HUDEP-2 (cell line): Measurements from ENCODE around the gene RALY.
"Not testable (repeated sequence)": the region's sequence is repeated elsewhere in the genome, so short reads cannot be mapped to it uniquely, and the experiment has no call there.

Experiments used
- DNase-seq, 76 experiments: peaks; one replicate each; lab custom pipeline; 2025; ENCODE audit not compliant: unreplicated experiment in 76 of 76; lab: John Stamatoyannopoulos, UW

The RALY gene

DNA sequence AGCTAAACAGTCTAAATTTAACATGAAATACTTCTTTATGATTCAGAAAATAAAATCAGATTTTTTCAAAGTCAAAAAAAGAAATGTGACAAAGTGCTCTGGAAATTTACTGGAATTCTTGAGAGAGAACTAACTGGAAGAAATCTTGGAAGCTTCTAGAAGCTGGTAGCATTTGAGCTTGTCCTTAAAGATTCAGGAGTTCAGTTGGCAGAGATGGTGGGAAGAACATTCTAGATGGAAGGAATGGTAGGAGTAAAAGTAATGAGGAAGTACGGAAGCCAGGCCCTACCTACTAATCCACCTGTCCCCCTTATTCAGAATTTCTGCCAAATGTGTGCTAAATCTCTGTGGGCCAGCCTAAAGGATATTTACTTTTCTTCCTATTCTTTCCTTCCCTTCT lies 21.2 kb downstream of the RALY start:
- DNase-seq = no peak

DNA sequence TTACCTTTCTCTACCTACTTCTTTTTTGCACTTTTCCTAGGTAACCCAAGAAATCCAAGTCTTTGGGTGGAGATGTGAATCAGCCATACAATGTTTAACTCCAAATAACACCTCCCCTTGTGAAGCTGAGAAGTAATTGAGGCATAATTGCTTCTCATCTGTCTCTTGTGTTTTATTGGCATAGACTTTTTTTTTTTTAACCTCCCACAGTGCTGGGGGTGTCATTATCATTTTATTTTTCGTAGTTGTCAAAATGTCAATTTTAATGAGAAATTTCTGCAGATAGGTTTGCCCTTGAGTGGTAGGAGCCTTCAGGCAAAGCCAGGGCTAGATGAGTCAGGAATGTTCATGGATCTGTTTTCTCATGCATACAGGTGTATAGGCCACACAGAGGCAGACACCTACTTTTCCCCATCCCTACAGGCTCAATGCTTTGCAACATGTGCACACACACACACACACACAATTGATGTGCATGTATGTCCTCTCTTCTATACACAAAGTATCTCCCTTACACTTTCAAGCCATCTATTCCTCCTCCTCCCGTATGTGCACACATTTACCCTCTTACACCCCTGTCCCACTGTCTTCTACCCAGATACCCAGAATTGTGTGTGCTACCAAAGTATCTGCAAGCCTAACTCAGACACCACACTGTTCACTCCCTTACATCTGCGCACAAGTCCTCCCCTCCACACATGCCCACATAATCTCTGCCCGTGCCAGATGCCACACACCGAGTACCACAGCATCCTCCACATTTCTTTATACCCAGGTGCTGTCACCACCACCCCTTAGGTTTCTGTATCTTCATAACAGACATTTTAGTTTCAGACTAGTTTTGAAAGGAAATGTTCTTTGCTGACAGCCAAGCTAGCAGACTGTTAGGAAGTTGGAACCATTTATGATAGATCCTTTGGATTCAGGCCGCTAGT lies 22.0 kb downstream of the RALY start:
- DNase-seq = no peak

DNA sequence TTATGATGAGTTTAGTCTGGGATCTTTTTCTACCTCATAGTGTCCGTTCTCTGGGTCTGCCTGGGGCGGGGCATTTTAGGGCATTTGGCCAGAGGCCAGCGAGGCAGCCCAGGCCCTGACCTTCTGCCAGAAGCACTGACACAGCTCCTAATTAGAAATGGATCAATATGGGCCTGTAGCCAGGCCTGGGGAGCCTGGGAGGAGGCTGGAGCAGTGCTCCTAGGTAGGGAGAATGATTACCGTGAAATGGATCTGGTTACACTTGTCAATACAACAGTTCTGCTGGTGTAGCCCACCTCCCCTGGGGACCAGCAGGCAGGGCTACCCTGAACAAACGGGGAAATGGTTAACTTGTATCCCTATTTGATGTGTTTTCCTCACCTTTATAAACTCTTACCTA lies 23.0 kb downstream of the RALY start:
- peak in 22 of 76 experiments; percentile 6 to 37 (median 18) for DNase-seq

GRCh38 chr20:34017610-34018009 lies 23.9 kb downstream of the RALY start:
- DNase-seq = no peak

- DNase-seq = no peak
Observed at GRCh38 chr20:34018166-34018565, 24.5 kb downstream of the RALY start.

- DNase-seq = peak in 18 of 76 experiments; percentile 8 to 42 (median 16)
Observed at GRCh38 chr20:34022151-34022838, 28.6 kb downstream of the RALY start.

DNA sequence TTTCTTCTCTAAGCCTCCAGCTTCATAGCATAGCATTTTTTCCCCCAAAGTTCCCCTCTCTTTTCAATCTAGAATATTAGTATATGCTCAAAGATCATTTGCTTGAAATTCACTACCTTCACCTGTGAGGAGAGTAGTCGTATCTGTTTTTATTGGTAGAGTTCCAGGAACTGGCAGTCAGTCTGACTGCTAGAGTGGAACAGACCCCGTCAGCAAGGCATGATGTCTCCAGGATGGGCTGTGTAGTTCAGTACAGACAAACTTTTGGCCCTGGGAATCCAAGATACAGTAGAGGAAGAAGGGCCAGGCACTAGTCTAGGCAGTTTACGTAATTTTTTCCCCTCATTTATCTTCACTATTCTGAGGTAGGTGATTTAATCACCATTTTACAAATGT lies 29.1 kb downstream of the RALY start:
- DNase-seq = no peak

DNA sequence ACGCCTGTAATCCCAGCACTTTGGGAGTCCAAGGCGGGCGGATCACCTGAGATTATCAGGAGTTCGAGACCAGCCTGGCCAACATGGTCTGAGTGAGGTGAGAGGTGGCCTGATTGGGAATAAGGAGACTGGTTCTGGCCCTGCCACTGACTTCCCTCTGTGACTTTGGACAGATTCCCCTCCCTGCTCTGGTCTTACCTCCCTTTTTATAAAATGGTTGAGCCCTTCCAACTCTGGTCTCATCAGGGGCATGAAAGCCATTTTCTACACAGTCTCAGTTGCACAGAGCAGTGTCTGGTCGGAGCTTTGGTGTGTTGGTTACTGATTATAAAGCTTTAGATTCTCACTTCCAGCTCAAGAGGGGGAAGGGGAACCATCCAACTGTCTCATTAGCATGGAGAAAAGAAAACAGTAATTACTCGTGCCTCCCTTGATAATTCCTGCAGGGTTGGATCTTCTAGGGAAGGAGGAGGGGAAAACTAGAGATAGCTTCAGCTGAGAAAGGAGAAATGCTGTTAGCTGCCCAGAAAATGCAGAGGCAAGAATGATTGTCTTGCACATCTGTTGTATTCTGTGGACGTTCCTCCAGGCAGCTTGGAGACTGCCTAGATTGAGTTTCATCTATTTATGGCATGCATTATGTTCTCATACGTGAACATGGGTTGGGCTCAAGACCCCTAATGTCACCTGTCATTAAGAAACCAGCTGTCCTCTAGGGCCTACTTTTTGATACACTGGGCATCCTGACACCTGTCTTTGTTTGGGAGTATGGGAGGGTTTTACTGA lies 30.4 kb downstream of the RALY start:
- no peak for DNase-seq

GRCh38 chr20:34024723-34025351 lies 31.1 kb downstream of the RALY start:
- no peak for DNase-seq

GRCh38 chr20:34028013-34028412 lies 34.3 kb downstream of the RALY start:
- not testable (repeated sequence) for DNase-seq

GRCh38 chr20:34029415-34029814 lies 35.7 kb downstream of the RALY start:
- DNase-seq = no peak

DNA sequence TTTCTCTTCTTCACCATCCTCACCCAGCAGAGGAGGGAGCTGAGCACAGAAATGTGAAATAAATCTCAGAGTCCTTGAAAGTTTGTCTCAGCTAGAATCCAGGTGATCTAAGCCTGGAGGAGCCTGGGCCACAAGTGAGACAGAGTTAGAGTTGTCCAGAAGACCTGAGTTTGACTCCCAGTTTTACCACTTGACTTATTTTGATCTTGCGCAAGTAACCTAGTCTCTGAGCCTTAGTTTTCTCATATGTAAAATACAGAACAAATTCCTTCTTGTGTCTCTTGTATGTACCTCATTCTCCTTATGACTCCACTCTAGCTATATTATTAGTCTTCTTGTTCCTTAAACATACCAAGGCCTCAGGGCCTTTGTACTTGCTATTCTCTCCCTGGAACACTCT lies 36.7 kb downstream of the RALY start:
- DNase-seq = no peak

- DNase-seq = no peak
Observed at GRCh38 chr20:34033903-34034302, 40.2 kb downstream of the RALY start.

- peak in 32 of 76 experiments; percentile 4 to 60 (median 19) for DNase-seq
Observed at GRCh38 chr20:34037121-34037520, 43.4 kb downstream of the RALY start.

GRCh38 chr20:34037767-34038166 lies 44.1 kb downstream of the RALY start:
- no peak for DNase-seq

GRCh38 chr20:34040300-34040995 lies 46.7 kb downstream of the RALY start:
- no peak for DNase-seq

- no peak for DNase-seq
Observed at GRCh38 chr20:34041226-34041625, 47.5 kb downstream of the RALY start.

DNA sequence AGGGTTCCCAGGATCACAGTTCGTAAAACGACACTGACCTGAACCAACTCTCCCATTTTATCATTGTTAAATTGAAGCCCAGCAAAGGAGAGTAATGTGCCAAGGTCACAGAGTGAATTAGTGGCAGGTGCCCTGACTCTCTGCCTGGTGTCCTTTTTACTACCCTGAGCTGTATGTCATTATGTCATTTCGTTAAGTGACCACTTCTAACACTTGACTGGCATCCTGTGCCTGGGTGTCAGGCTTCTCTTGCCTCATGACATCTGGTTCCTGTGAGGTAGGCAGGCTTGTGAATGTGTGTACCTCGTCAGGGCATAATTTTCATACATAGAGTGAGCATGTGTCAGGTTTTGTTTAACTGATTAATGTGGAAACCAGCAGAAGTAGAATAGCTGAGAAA lies 48.6 kb downstream of the RALY start:
- DNase-seq = no peak

GRCh38 chr20:34043025-34043424 lies 49.3 kb downstream of the RALY start:
- no peak for DNase-seq

DNA sequence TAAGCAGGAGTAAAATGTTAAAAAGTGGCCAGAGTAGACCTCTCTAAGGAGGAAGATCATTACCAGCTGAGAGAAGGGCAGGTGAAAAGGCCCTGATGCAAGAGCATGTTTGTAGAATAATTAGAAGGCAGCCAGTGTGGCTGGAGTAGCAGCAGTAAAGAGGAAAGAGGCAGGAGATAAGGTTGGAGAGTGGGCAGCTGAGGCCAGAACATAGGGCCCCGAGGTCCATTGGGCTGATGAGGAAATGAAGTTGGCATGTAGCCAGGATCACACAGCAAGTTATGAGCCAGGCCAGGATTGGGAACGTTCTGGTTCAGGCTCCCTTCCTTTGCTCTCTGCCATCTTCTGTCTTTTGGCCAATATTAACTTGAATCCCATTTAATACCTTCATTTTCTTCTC lies 51.6 kb downstream of the RALY start:
- DNase-seq = no peak
